ENCODE results near the gene GRIA3.

GRIA3 gene

DNA sequence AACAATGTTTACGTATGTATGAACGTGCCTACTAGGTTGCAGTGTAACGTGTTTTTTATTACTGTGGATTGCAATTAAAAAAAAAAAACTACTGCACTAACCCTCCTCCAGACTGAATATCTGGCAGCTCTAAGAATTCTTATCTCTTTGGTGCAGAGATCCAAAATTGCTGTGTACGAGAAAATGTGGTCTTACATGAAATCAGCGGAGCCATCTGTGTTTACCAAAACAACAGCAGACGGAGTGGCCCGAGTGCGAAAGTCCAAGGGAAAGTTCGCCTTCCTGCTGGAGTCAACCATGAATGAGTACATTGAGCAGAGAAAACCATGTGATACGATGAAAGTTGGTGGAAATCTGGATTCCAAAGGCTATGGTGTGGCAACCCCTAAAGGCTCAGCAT, 280.6 kb downstream of the GRIA3 start:
- TF ChIP-seq MYC (IDR thresholded peaks at IDR 0.05; ENCODE audit: low read depth, low read length) (no peak), POLR2A (IDR thresholded peaks at IDR 0.05; ENCODE audit: extremely low read depth, insufficient read length) (no peak)
- TF ChIP-seq, protein P1, sequence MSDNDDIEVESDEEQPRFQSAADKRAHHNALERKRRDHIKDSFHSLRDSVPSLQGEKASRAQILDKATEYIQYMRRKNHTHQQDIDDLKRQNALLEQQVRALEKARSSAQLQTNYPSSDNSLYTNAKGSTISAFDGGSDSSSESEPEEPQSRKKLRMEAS (IDR thresholded peaks at IDR 0.05; ENCODE audit: low read depth, low read length), result no peak
- TF ChIP-seq, protein P2, sequence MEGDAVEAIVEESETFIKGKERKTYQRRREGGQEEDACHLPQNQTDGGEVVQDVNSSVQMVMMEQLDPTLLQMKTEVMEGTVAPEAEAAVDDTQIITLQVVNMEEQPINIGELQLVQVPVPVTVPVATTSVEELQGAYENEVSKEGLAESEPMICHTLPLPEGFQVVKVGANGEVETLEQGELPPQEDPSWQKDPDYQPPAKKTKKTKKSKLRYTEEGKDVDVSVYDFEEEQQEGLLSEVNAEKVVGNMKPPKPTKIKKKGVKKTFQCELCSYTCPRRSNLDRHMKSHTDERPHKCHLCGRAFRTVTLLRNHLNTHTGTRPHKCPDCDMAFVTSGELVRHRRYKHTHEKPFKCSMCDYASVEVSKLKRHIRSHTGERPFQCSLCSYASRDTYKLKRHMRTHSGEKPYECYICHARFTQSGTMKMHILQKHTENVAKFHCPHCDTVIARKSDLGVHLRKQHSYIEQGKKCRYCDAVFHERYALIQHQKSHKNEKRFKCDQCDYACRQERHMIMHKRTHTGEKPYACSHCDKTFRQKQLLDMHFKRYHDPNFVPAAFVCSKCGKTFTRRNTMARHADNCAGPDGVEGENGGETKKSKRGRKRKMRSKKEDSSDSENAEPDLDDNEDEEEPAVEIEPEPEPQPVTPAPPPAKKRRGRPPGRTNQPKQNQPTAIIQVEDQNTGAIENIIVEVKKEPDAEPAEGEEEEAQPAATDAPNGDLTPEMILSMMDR (IDR thresholded peaks at IDR 0.05; ENCODE audit: low read depth, low read length), result no peak
- no peak overlapping the region for H3K4me3 ChIP-seq (ENCODE audit: low read depth, low read length)
- no peak for DNase-seq (ENCODE audit: low read depth)

DNA sequence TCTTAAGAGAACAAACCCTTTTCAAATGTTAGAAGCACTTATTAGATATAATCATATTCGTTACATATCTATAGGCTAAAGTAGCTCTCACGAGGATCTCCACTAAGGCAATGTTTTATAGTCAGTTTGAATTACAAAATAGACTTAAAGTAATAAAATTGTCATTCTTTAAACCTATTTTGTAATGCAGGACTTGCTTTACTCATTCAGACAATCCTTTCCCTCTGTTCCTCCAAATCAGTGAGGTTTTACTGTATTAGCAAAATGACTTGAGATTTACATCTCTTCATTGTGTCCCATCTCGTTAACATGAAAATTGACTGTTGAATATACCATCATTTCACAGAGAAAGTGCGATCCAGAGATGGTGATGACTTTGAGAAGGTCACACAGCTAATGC, 284.4 kb downstream of the GRIA3 start:
- TF ChIP-seq, protein P1 (IDR thresholded peaks at IDR 0.05; ENCODE audit: low read depth, low read length), result no peak
- TF ChIP-seq POLR2A (IDR thresholded peaks at IDR 0.05; ENCODE audit: extremely low read depth, insufficient read length) (no peak), MYC (IDR thresholded peaks at IDR 0.05; ENCODE audit: low read depth, low read length) (no peak)
- TF ChIP-seq, protein P2 (IDR thresholded peaks at IDR 0.05; ENCODE audit: low read depth, low read length), result no peak
- H3K4me3 ChIP-seq (ENCODE audit: low read depth, low read length), result no peak overlapping the region
- DNase-seq (ENCODE audit: low read depth), result no peak

DNA sequence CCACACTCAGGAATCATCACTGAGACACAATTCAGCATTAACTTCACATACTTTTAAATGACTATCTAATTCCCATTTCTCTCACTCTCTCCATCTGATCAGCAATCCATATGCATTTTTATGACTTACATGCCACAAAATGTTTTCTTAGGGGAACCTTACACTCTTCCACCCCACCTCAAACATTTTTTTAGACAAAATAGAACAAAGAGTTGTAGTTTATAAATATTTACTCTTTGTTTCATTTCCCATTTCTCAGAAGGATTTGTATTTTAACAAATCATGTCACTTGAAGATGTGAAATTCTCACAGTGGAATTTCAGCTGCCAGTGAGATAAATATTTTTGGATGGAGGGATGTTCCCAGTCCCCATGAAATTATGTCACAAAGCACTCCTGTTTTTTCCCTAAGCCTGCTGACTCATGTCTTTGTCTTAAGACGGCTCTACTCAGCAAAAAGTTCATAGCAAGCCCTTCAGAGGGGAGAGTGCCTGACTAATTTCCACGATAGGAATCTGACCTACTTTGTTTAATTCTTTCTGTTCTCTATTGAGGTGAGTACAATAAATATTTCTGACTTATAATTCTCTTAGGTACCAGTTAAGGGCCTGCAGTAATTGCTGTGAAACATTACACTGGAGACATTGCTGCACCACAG, 291.1 kb downstream of the GRIA3 start:
- DNase-seq (ENCODE audit: low read depth), result no peak
- no peak overlapping the region for H3K4me3 ChIP-seq (ENCODE audit: low read depth, low read length)
- TF ChIP-seq, protein P2 (IDR thresholded peaks at IDR 0.05; ENCODE audit: low read depth, low read length), result no peak
- TF ChIP-seq MYC (IDR thresholded peaks at IDR 0.05; ENCODE audit: low read depth, low read length), result no peak
- TF ChIP-seq, protein P1 (IDR thresholded peaks at IDR 0.05; ENCODE audit: low read depth, low read length), result no peak

DNA sequence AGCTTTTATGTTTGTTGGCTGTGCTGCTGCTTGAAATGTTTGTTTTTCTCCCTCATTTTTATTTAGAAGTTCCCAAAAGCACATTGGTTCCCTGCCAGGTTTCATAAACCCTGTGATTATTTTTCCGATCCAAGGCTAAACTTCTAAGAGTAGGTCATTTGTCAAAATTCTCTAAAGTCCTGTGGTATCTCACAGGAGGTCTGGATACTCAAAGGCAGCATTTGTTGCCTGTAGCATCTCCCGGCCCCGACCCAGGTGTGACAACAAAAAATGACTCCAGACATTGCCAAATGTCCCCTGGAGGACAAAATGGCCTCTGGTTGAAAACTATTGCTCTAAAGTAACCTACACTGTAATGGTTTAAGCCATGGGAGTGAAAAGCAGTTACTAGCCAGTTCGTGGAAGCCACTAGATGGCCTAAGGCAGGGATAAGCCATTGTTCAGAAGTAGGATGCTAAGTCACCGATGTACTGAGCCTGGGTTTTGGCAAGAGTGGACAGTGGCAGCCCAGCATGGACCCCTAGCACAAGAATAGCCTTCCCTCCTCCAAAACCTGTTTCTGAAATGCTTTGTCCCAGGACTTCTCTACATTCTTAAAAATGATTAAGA, 292.6 kb downstream of the GRIA3 start:
- DNase-seq (ENCODE audit: low read depth), result no peak
- TF ChIP-seq, protein P1 (IDR thresholded peaks at IDR 0.05; ENCODE audit: low read depth, low read length), result no peak
- TF ChIP-seq, protein P2 (IDR thresholded peaks at IDR 0.05; ENCODE audit: low read depth, low read length), result no peak
- TF ChIP-seq POLR2A (IDR thresholded peaks at IDR 0.05; ENCODE audit: extremely low read depth, insufficient read length) (no peak), MYC (IDR thresholded peaks at IDR 0.05; ENCODE audit: low read depth, low read length) (no peak)

DNA sequence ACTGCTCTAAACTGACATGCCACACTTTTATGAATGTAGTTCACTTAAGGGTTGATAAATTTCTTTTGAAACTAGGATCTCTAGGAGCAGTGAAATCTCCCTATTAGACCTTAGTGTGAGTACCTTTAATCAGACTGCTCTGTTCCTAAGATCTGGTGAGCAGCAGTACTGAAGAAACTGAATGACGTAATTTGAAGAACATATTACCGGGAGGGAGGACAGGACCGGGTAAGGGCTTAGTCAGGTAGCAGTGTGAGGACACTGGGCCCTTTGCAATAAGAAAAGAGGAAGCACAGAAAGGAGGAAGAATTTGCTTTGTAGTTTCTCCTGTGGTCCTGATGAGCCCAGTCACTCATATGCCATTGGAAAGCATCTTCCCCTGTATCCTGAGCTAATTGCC, 293.6 kb downstream of the GRIA3 start:
- TF ChIP-seq, protein P2 (IDR thresholded peaks at IDR 0.05; ENCODE audit: low read depth, low read length), result no peak
- TF ChIP-seq, protein P1 (IDR thresholded peaks at IDR 0.05; ENCODE audit: low read depth, low read length), result no peak
- TF ChIP-seq POLR2A (IDR thresholded peaks at IDR 0.05; ENCODE audit: extremely low read depth, insufficient read length) (no peak), MYC (IDR thresholded peaks at IDR 0.05; ENCODE audit: low read depth, low read length) (no peak)
- DNase-seq (ENCODE audit: low read depth), result peak; percentile 8
- H3K4me3 ChIP-seq (ENCODE audit: low read depth, low read length), result no peak overlapping the region

More for the DNA sequence above, 292.6 kb downstream of the GRIA3 start:
- no peak overlapping the region for H3K4me3 ChIP-seq (ENCODE audit: low read depth, low read length)

Measured in NB4 (cell line).